GM23338 (cell line): ENCODE data around the gene TEX9. TPM values are rescaled to one million over a fixed set of nuclear protein-coding genes. Genes with fewer than 3 reads are reported as not detected.

Source experiments
- EZH2 ChIP-seq: fragments of 200-600 bp; sonication (generic); IDR thresholded peaks from one replicate; pipeline ENCODE4 v1.8.0; 2017; ENCODE audit warnings: antibody characterized with exemption, mild to moderate bottlenecking, low read depth; ENCODE audit not compliant: unreplicated experiment
- NANOG ChIP-seq: IDR thresholded peaks from 2 replicates; pipeline ENCODE4 v1.6.1; 2016; ENCODE audit warnings: antibody characterized with exemption, borderline replicate concordance
- POLR2AphosphoS5 ChIP-seq: IDR thresholded peaks from 2 replicates; pipeline ENCODE4 v1.6.1; 2016; ENCODE audit warnings: antibody characterized with exemption, low read depth
- polyA plus RNA-seq: library from polyadenylated mRNA; unstranded; fragments of >200 nt; fragmentation: Nextera tagmentation; extraction: Ambion mirVana; gene quantifications from 2 replicates; pipeline ENCODE4 v1.2.1, GENCODE V29; 2016
- total RNA-seq: library from RNA; depleted of rRNA; stranded (reverse); fragments of >200 nt; shearing (Covaris generic); gene quantifications from 2 replicates; pipeline ENCODE4 v1.2.3, GENCODE V29; 2014; rRNA removed

The TEX9 gene
- total and polyA plus RNA-seq, 2 experiments from 2014 or later, result 19.6 to 21.8 TPM

DNA sequence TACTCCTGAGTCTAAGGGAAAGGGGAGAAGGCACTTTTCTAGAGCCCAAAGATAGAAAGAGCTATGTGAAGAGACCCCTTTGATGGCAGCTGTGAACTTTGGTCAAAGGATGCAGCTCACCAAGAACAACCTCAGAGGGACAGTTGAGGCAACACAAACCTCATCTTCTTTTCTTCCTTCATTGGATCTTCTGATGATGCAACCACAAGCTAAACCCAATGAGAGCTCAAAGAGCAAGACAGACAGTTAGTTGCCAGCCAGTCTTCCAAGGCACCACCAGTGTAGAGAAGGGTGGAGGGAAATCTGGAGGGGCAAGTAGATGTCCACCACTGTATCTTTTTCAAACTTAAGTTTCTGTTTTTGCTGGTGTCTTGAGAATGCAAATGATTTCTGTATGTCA, 110.1 kb downstream of the TEX9 start (continued):
- TF ChIP-seq POLR2AphosphoS5 (no peak), EZH2 (no peak), NANOG (no peak)

Other genes starting within 250 kb of the TEX9 start
- gene RFX7, start 121.5 kb upstream of the TEX9 start, total RNA-seq, result 33.6 TPM in 2 replicates
- 15.8 and 17.6 TPM in 2 replicates for gene RFX7, start 121.5 kb upstream of the TEX9 start, polyA plus RNA-seq
- 2.9 and 8.9 TPM in 2 replicates for gene MNS1, start 99.7 kb downstream of the TEX9 start, total RNA-seq
- gene MNS1, start 99.7 kb downstream of the TEX9 start, polyA plus RNA-seq, result 13.8 and 16.9 TPM in 2 replicates